Esophagus squamous epithelium (tissue), 4 donors: ENCODE data around the gene MRAP2.

Source experiments
- POLR2A ChIP-seq, 4 donors: fragments of 450-650 bp; IDR thresholded peaks; one replicate each; pipeline ENCODE4 v1.6.1; 2017; ENCODE audit warnings: antibody characterized with exemption in 4 of 4, mild to moderate bottlenecking in 4 of 4, moderate library complexity in 3 of 4
- TF ChIP-seq, protein P1 (sequence below), 6 experiments: fragments of 450-650 bp in 4 of 6; fragments of 200-600 bp in 2 of 6; sonication (generic) in 2 of 6; IDR thresholded peaks; one replicate each; pipeline ENCODE4 v1.5.1; 2016 to 2019; ENCODE audit warnings: antibody characterized with exemption in 6 of 6, mild to moderate bottlenecking in 4 of 6, moderate library complexity in 4 of 6

DNA sequence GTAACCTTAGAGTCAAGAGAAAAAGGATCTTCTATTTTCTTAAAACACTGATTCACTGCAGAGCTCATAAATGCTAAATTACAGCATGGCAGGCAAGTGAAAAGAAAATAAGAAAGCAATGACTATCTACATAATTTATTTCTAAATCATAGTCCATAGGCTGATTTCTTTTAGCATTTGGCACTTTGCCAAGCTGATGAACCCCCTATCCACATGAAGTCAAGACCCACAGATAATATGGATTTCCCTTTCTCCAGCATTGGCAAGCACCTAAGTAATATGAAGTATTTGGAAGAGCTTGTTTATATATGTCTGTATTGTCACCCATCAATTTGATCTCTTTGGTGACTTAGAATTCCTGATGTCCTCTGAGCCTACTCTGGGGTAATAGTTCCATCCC is 47.9 kb upstream of the MRAP2 start:
- TF ChIP-seq, protein P1, sequence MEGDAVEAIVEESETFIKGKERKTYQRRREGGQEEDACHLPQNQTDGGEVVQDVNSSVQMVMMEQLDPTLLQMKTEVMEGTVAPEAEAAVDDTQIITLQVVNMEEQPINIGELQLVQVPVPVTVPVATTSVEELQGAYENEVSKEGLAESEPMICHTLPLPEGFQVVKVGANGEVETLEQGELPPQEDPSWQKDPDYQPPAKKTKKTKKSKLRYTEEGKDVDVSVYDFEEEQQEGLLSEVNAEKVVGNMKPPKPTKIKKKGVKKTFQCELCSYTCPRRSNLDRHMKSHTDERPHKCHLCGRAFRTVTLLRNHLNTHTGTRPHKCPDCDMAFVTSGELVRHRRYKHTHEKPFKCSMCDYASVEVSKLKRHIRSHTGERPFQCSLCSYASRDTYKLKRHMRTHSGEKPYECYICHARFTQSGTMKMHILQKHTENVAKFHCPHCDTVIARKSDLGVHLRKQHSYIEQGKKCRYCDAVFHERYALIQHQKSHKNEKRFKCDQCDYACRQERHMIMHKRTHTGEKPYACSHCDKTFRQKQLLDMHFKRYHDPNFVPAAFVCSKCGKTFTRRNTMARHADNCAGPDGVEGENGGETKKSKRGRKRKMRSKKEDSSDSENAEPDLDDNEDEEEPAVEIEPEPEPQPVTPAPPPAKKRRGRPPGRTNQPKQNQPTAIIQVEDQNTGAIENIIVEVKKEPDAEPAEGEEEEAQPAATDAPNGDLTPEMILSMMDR (IDR thresholded peaks at IDR 0.05): no peak
- TF ChIP-seq POLR2A (IDR thresholded peaks at IDR 0.05): no peak
